IMR-90 (cell line): ENCODE data around the gene CDC42EP3. TPM values are rescaled to one million over a fixed set of nuclear protein-coding genes. Genes with fewer than 3 reads are reported as not detected.

Experiments used
- ATAC-seq: fragments of 200-7000 bp; cut with Tn5 transposase; 2 replicates; pipeline ENCODE4 v1.9.1; 2020; ENCODE audit warnings: low read depth, mild to moderate bottlenecking, moderate library complexity
- BruUV-seq: library from RNA; stranded (reverse); fragments of 400-500 nt; replicated peaks from 2 replicates; lab custom pipeline; 2021; lab: Mats Ljungman, UMichigan
- CTCF ChIA-PET: fragments of 300-600 bp; formaldehyde crosslinking; extraction: SDS; loops from one replicate; lab custom pipeline; 2021; ENCODE audit warnings: antibody characterized with exemption; lab: Yijun Ruan, JAX
- POLR2A ChIA-PET: fragments of 300-600 bp; sonication (Branson Sonifier 250); formaldehyde crosslinking; loops from one replicate; lab custom pipeline; 2022; ENCODE audit warnings: antibody characterized with exemption; ENCODE audit not compliant: unreplicated experiment; lab: Charles Lee
- DNase-seq: peaks from one replicate; pipeline ENCODE4 v3.0.0; 2013
- H2AFZ ChIP-seq: replicated peaks from 2 replicates; pipeline ENCODE3; 2013; ENCODE audit warnings: low read length, mild to moderate bottlenecking; ENCODE audit not compliant: poor library complexity
- H2AK5ac ChIP-seq: 2 replicates; pipeline ENCODE4 v1.6.1; 2013; ENCODE audit warnings: low read depth, low read length, inconsistent platforms
- H2AK9ac ChIP-seq: replicated peaks from 2 replicates; pipeline ENCODE3; 2013; ENCODE audit warnings: mild to moderate bottlenecking, low read depth, low read length, moderate library complexity; ENCODE audit not compliant: poor library complexity
- H2BK120ac ChIP-seq: 2 replicates; pipeline ENCODE4 v1.6.1; 2013; ENCODE audit warnings: low read depth, low read length, inconsistent platforms
- H2BK15ac ChIP-seq: 3 replicates; pipeline ENCODE4 v1.6.1; 2013; ENCODE audit warnings: low read depth, low read length, inconsistent platforms
- H2BK20ac ChIP-seq: 2 replicates; pipeline ENCODE4 v1.6.1; 2013; ENCODE audit warnings: low read depth, mild to moderate bottlenecking, inconsistent platforms, low read length, moderate library complexity
- H2BK5ac ChIP-seq: 2 replicates; pipeline ENCODE4 v1.6.1; 2013; ENCODE audit warnings: mild to moderate bottlenecking, low read depth, low read length, inconsistent platforms; ENCODE audit not compliant: poor library complexity, severe bottlenecking
- H3K14ac ChIP-seq: replicated peaks from 2 replicates; pipeline ENCODE4 v1.6.1; 2013; ENCODE audit warnings: low read depth, low read length, inconsistent platforms
- H3K18ac ChIP-seq: 2 replicates; pipeline ENCODE4 v1.6.1; 2013; ENCODE audit warnings: low read depth, low read length, control low read depth
- H3K23ac ChIP-seq: 2 replicates; pipeline ENCODE4 v1.6.1; 2013; ENCODE audit warnings: low read depth, low read length, inconsistent platforms
- H3K27ac ChIP-seq: 2 replicates; pipeline ENCODE4 v1.5.1; 2013; ENCODE audit warnings: mild to moderate bottlenecking, control low read depth, low read length; ENCODE audit not compliant: insufficient read depth
- H3K27me3 ChIP-seq: 2 replicates; pipeline ENCODE4 v1.6.1; 2013; ENCODE audit warnings: low read length; ENCODE audit not compliant: control insufficient read depth, insufficient read depth
- H3K36me3 ChIP-seq: 2 replicates; pipeline ENCODE4 v1.6.1; 2013; ENCODE audit warnings: low read length, mixed read lengths; ENCODE audit not compliant: control insufficient read depth, insufficient read depth
- H3K4ac ChIP-seq: 2 replicates; pipeline ENCODE4 v1.6.1; 2013; ENCODE audit warnings: low read depth, low read length, inconsistent platforms
- H3K4me1 ChIP-seq: 2 replicates; pipeline ENCODE4 v1.6.1; 2013; ENCODE audit warnings: low read length, mixed read lengths; ENCODE audit not compliant: control insufficient read depth, insufficient read depth
- H3K4me2 ChIP-seq: 2 replicates; pipeline ENCODE4 v1.6.1; 2013; ENCODE audit warnings: low read depth, mild to moderate bottlenecking, control low read depth, low read length, moderate library complexity
- H3K4me3 ChIP-seq: 2 replicates; pipeline ENCODE4 v1.5.1; 2013; ENCODE audit warnings: low read depth, mild to moderate bottlenecking, control low read depth, low read length, moderate library complexity; ENCODE audit not compliant: insufficient read depth
- H3K56ac ChIP-seq: 2 replicates; pipeline ENCODE4 v1.6.1; 2013; ENCODE audit warnings: low read length, inconsistent platforms; ENCODE audit not compliant: insufficient read depth; ENCODE audit errors: extremely low read depth
- H3K79me1 ChIP-seq, 2 experiments: 2 replicates each; pipeline ENCODE4 v1.6.1; 2013; ENCODE audit warnings: low read length in 2 of 2, inconsistent platforms in 1 of 2, low read depth in 1 of 2
- H3K9ac ChIP-seq: 2 replicates; pipeline ENCODE4 v1.6.1; 2013; ENCODE audit warnings: low read depth, low read length, control low read depth
- H3K9me1 ChIP-seq: 2 replicates; pipeline ENCODE4 v1.6.1; 2013; ENCODE audit warnings: low read length, inconsistent platforms; ENCODE audit not compliant: insufficient read depth
- H3K9me3 ChIP-seq: 2 replicates; pipeline ENCODE4 v1.6.1; 2013; ENCODE audit warnings: low read length; ENCODE audit not compliant: control insufficient read depth, insufficient read depth
- H4K20me1 ChIP-seq: 2 replicates; pipeline ENCODE4 v1.6.1; 2013; ENCODE audit warnings: low read length, inconsistent platforms; ENCODE audit not compliant: insufficient read depth
- H4K5ac ChIP-seq: 2 replicates; pipeline ENCODE4 v1.6.1; 2013; ENCODE audit warnings: mild to moderate bottlenecking, low read depth, low read length, control low read depth
- H4K8ac ChIP-seq, 2 experiments: 2 replicates each; pipeline ENCODE4 v1.6.1; 2013; ENCODE audit warnings: low read depth in 2 of 2, low read length in 2 of 2, control low read depth in 1 of 2, inconsistent platforms in 1 of 2
- H4K91ac ChIP-seq: 2 replicates; pipeline ENCODE4 v1.6.1; 2013; ENCODE audit warnings: low read depth, low read length, inconsistent platforms; ENCODE audit not compliant: insufficient read depth
- CEBPB ChIP-seq: IDR thresholded peaks from 2 replicates; pipeline ENCODE4 v1.6.1; 2012; ENCODE audit warnings: low read depth, low read length, improper control_type of control experiment
- CHD1 ChIP-seq: IDR thresholded peaks from 2 replicates; pipeline ENCODE4 v1.6.1; 2012; ENCODE audit warnings: low read depth, low read length, improper control_type of control experiment
- MAFK ChIP-seq: IDR thresholded peaks from 2 replicates; pipeline ENCODE4 v1.6.1; 2012; ENCODE audit warnings: low read depth, low read length, improper control_type of control experiment
- POLR2A ChIP-seq: IDR thresholded peaks from 2 replicates; pipeline ENCODE4 v1.6.1; 2012; ENCODE audit warnings: mild to moderate bottlenecking, low read depth, low read length
- RAD21 ChIP-seq: IDR thresholded peaks from 2 replicates; pipeline ENCODE4 v1.6.1; 2012; ENCODE audit warnings: low read length, improper control_type of control experiment
- RFX5 ChIP-seq: IDR thresholded peaks from 2 replicates; pipeline ENCODE4 v1.8.0; 2012; ENCODE audit warnings: low read depth, mild to moderate bottlenecking, low read length, moderate library complexity
- SMC3 ChIP-seq: fragments of 150-350 bp; IDR thresholded peaks from 2 replicates; pipeline ENCODE4 v1.6.1; 2016; ENCODE audit warnings: low read depth, mild to moderate bottlenecking, antibody characterized with exemption, low read length, moderate library complexity
- USF2 ChIP-seq: fragments of 150-350 bp; IDR thresholded peaks from 2 replicates; pipeline ENCODE4 v1.6.1; 2017; ENCODE audit warnings: mild to moderate bottlenecking, antibody characterized with exemption, low read length, low read depth
- WGBS, 2 experiments: methylation state at CpG; one replicate each; pipeline versions ENCODE4 v1.1.5 to v1.1.7; 2013; ENCODE audit warnings: missing lambda C conversion rate in 2 of 2; ENCODE audit not compliant: insufficient read length in 1 of 2; ENCODE audit errors: extremely low coverage in 2 of 2; 5-methylcytosine and 5-hydroxymethylcytosine counted together
- dilution Hi-C: fragments of 300-500 bp; cut with HindIII; formaldehyde crosslinking; loops from one replicate; pipeline ENCODE4 v1.14.3; 2018; ENCODE audit warnings: low sequenced_read_pairs; ENCODE audit not compliant: unreplicated experiment
- in situ Hi-C: fragments of 300-500 bp; cut with MboI; formaldehyde crosslinking; loops from 3 replicates; pipeline ENCODE4 v1.14.3; 2019; ENCODE audit warnings: low sequenced_read_pairs, inconsistent platforms, mixed read lengths
- intact Hi-C: fragments of 100-400 bp; cut with micrococcal nuclease; formaldehyde crosslinking; loops from 2 replicates; pipeline ENCODE4 v1.10.0; 2022
- polyA plus RNA-seq, 3 experiments: library from polyadenylated mRNA; depleted of rRNA; stranded (reverse); fragments of >200 nt; gene quantifications; 2 replicates each; pipeline ENCODE4 v1.2.3, GENCODE V29; 2012; ENCODE audit warnings: low replicate concordance in 1 of 3
- total RNA-seq: library from RNA; depleted of rRNA; stranded (reverse); fragments of >200 nt; gene quantifications from 2 replicates; pipeline ENCODE4 v1.2.3, GENCODE V29; 2012

CDC42EP3 gene
- total and polyA plus RNA-seq, 2 of the 4 experiments (the other 2 are of a cell fraction) = 167 to 193 TPM

GRCh38 chr2:37653805-37654378, 17.6 kb downstream of the CDC42EP3 start (continued):
- TF ChIP-seq CHD1 = no peak
- no peak for TF ChIP-seq RFX5
- TF ChIP-seq SMC3 = no peak
- TF ChIP-seq MAFK = no peak

- in situ Hi-C loops = loop anchor here (5.0 kb wide), 1 partner anchor 241 kb away; no protein-coding TSS in a partner anchor
- no peaks in the 10 kb centered on the region for H3K9me3 ChIP-seq
- no peak overlapping the region for H3K4me2 ChIP-seq
- H3K9me1 ChIP-seq = peaks cover 65% of the 10 kb centered on the region
- H3K4ac ChIP-seq = no peak overlapping the region
- no peak overlapping the region for H2AFZ ChIP-seq
- H3K4me3 ChIP-seq = no peak overlapping the region
- peaks cover 98% of the 10 kb centered on the region for H4K20me1 ChIP-seq
- ATAC-seq = no peak
- H2AK9ac ChIP-seq = no peak overlapping the region
- H2BK5ac ChIP-seq = peak overlapping the region; percentile 53
- H2BK120ac ChIP-seq = no peak overlapping the region
- no peak overlapping the region for H3K18ac ChIP-seq
- no peak overlapping the region for H4K91ac ChIP-seq
- H3K27me3 ChIP-seq = no peaks in the 10 kb centered on the region
- BruUV-seq = no TSS peak
- H3K4me1 ChIP-seq = peaks cover 57% of the 10 kb centered on the region
- TF ChIP-seq CEBPB (no peak), POLR2A (no peak), RAD21 (no peak), MAFK (no peak), USF2 (no peak), RFX5 (no peak)
- no peak overlapping the region for H3K9ac ChIP-seq
- H3K27ac ChIP-seq = peak overlapping the region; percentile 48; the same call in 1 of the 2 replicates
- 79% methylated on average over 2 of the region's 6 CpGs; no CpG with 5 or more reads in 1 of the 2 experiments for WGBS, 2 experiments
- peak overlapping the region in 1 of 2 experiments; percentile 69; a peak in 1 of 4 replicates for H4K8ac ChIP-seq
- ChIA-PET POLR2A (no interaction called here), CTCF (interaction anchor here (0.5 kb wide), 1 partner anchor 1058 kb away, joined by 3 read pairs; no protein-coding TSS in a partner anchor)
- H4K5ac ChIP-seq = no peak overlapping the region; the same call in 1 of the 2 replicates
- no peak for DNase-seq
- H2AK5ac ChIP-seq = no peak overlapping the region; the same call in 1 of the 2 replicates
- H3K56ac ChIP-seq = no peak overlapping the region
- no peak overlapping the region for H2BK15ac ChIP-seq
- no peak overlapping the region for H3K23ac ChIP-seq
- intact Hi-C loops = no loop called here
- peaks cover 1 to 83% of the 10 kb centered on the region in 2 experiments; a peak in 3 of 4 replicates for H3K79me1 ChIP-seq
- H3K36me3 ChIP-seq = peaks cover 55% of the 10 kb centered on the region
- H3K14ac ChIP-seq = no peak overlapping the region
- no peak overlapping the region for H2BK20ac ChIP-seq
- dilution Hi-C loops = no loop called here
These were observed 18.3 kb downstream of the CDC42EP3 start for GRCh38 chr2:37653093-37653492.
